HG03025 (cell line): Measurements from ENCODE around the gene LSM14A.
"Not testable (repeated sequence)": the region's sequence is repeated elsewhere in the genome, so short reads cannot be mapped to it uniquely, and the experiment has no call there.

Experiments used
- ATAC-seq: cut with Tn5 transposase; IDR thresholded peaks from one replicate; pipeline ENCODE4 v1.9.1; 2021; ENCODE audit warnings: mild to moderate bottlenecking, moderate library complexity; ENCODE audit not compliant: unreplicated experiment, low FRiP score

Gene LSM14A

DNA sequence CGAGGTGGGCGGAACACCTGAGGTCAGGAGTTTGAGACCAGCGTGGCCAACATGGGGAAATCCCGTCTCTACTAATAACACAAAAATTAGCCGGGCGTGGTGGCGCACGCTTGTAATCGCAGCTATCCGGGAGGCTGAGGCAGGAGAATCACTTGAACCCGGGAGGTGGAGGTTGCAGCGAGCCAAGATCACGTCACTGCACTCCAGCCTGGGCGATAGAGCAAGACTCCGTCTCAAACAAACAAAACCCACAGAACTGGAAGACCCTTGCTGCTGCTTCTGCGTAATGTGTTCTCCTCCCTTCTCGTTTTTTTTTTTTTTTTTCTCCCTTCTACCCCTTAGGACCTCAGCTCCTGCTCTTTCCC, 81.4 kb downstream of the LSM14A start:
- ATAC-seq = not testable (repeated sequence)

- ATAC-seq = peak; percentile 81
Measured at GRCh38 chr19:34254046-34254697, 81.9 kb downstream of the LSM14A start, which contains the start of gene GARRE1. GARRE1 (plus strand) TSS chr19:34254554; CDS start chr19:34300474, 45,920 bp downstream.

- ATAC-seq = peak; percentile 32
Measured at GRCh38 chr19:34254698-34255432, 82.6 kb downstream of the LSM14A start.

DNA sequence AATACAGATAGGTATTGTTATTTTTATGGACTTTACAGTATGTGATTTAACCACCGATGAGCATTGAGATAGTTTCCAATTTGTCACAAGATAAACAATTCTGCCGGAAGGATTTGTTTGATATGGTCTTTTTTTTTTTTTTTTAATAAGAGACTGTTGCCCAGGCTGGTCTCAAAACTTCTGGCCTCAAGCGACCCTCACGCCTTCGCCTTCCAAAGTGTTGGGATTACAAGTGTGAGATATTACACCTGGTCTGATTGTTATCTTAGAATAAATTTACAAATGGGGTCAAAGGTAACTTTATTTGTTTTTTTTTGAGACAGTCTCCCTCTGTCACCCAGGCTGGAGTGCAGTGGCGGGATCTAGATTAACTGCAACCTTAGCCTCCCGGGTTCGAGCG, 83.2 kb downstream of the LSM14A start:
- ATAC-seq = no peak

DNA sequence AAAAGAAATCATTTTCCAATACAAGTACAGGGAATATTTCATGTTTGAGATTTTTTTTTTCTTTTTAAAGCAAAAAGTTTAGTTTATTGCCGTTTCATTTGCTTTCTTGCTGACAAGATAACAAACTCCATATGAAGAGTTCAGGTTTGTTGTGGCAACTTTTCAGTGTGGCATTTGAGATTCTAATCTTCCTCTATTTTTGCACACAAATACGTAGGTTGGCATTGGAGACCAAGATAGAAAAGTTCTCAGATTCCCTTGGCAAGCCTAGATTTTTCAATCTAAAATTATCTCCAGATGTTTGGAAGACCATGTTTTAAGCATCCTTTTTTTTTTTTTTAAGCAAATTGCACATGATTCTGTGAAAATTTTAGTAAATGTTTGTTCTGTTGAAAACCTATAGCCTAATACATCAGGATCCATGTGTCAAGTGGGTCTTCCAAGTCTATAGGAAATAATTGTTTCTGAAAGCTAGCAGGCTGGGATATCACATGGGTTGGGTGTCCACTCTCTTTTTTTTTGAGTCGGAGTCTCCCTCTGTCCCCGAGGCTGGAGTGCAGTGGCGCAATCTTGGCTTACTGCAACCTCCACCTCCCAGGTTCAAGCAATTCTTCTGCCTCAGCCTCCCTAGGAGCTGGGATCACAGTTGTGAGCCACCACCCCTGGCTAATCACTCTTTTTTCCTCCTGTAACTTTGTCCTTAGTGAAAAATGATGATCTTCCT, 84.7 kb downstream of the LSM14A start:
- ATAC-seq = no peak

- ATAC-seq = no peak
Measured at GRCh38 chr19:34257559-34257924, 85.2 kb downstream of the LSM14A start.

- ATAC-seq = no peak
Measured at GRCh38 chr19:34259367-34260095, 87.2 kb downstream of the LSM14A start.

DNA sequence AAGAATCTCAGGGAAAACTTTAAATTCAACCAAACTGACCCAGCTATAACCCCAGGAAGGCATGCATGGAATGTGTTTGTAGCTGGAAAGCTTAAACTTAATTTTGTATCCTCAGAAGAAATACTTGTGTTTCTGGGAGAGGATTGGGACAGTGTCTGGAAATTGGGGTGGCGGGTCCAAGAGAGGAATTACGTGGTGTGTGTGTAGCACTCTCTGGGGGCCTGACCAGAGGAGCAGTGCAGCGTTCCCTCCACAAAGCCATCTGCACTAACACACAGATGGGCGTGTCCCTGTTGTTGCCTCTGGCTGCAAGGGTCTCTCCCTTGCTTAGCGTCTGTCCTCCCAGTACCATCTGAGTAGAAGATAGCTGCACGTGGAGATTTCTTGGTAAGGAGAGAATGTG, 88.5 kb downstream of the LSM14A start:
- no peak for ATAC-seq

GRCh38 chr19:34261334-34262109, 89.2 kb downstream of the LSM14A start:
- no peak for ATAC-seq

- no peak for ATAC-seq
Measured at GRCh38 chr19:34263745-34264237, 91.5 kb downstream of the LSM14A start.

GRCh38 chr19:34265221-34265650, 92.9 kb downstream of the LSM14A start:
- ATAC-seq = no peak

GRCh38 chr19:34269081-34269480, 96.8 kb downstream of the LSM14A start:
- ATAC-seq = no peak

- ATAC-seq = no peak
Measured at GRCh38 chr19:34269489-34269888, 97.2 kb downstream of the LSM14A start.

DNA sequence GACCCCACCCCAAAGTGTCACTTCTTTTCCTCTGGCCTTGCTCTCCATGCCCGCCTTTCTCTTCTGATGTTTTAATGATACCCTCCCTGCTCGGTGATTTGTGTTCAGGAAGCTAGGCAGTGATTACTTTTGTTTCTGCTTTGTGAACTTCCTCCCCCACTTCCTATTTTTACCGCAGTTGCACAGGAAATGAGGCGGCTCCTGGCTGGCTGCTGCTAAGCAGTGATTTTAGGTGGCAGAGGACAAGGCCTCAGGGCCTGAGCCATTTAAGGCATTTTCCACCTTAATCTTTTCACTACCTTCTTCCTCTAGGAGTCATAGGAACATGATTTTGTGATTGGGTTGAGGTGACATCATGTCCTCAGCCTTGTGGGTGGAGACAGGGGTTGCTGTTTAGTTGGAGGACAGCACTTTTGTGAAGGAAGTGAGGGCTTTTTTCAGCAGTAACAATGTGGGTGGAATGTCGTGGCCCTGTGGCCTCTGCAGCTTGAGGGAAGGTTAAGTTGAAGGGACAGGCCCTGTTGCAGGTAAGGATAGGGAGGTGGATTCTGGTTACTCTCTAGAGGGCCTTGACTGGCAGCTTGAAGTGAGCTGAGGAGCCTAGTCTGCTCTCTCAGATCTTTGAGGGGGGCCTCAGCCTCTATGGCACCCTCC, 97.8 kb downstream of the LSM14A start:
- ATAC-seq = no peak

DNA sequence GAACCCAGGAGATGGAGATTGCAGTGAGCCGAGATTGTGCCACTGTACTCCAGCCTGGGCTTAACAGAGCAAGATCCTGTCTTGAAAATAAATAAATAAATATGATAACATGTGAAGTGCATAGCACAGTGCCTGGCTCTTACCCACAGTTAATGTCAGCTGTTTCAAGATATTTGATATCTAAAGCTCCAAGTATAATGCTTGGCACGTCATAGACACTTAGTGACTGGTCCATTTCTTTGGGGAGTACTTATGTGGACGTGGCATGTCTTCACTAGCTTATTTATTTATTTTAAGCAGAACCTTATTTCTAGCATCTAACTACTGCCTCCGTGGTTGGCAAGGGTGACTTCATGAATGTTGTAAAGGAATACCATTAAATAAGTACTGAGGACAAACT, 100.8 kb downstream of the LSM14A start:
- ATAC-seq = no peak

- no peak for ATAC-seq
Measured at GRCh38 chr19:34274284-34274826, 102.1 kb downstream of the LSM14A start.

- ATAC-seq = no peak
Measured at GRCh38 chr19:34274827-34275625, 102.7 kb downstream of the LSM14A start.

DNA sequence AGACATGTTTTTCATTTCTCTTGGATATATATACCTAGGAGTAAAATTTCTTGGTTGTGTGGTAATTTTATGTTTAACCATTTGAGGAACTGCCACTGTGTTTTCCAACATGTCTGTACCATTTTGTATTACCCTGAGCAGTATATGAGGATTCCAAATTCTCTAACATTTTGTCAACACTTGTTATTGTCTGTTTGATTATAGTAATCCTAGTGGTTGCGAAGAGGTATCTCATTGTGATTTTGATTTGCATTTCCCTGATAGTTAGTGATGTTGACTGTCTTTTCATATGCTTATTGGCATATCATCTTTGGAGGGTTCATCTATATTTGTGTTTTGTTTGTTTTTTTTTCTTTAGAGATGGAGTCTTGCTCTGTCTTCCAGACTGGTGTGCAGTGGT, 103.4 kb downstream of the LSM14A start:
- no peak for ATAC-seq
